Progenitor cell of endocrine pancreas (in vitro differentiated cells): ENCODE data around the gene SERPIND1. TPM values are rescaled to one million over a fixed set of nuclear protein-coding genes. Genes with fewer than 3 reads are reported as not detected.

Source experiments
- DNase-seq: peaks from one replicate; pipeline ENCODE4 v3.0.0; 2021; ENCODE audit warnings: low spot score; ENCODE audit not compliant: unreplicated experiment
- H3K27ac Mint-ChIP-seq: 2 replicates; pipeline ENCODE4 v1.8.0; 2021; ENCODE audit warnings: mild to moderate bottlenecking, moderate library complexity, mixed read lengths
- H3K27me3 Mint-ChIP-seq: 2 replicates; pipeline ENCODE4 v1.8.0; 2021; ENCODE audit warnings: mixed read lengths
- H3K36me3 Mint-ChIP-seq: 2 replicates; pipeline ENCODE4 v1.8.0; 2022; ENCODE audit warnings: mixed read lengths; ENCODE audit not compliant: insufficient read depth
- H3K4me1 Mint-ChIP-seq: 2 replicates; pipeline ENCODE4 v1.8.0; 2021; ENCODE audit warnings: low read depth, mixed read lengths
- H3K4me3 Mint-ChIP-seq: 2 replicates; pipeline ENCODE4 v1.8.0; 2021; ENCODE audit warnings: low read depth, mild to moderate bottlenecking, moderate library complexity, mixed read lengths
- H3K9me3 Mint-ChIP-seq: 2 replicates; pipeline ENCODE4 v1.8.0; 2021; ENCODE audit warnings: low read depth, mixed read lengths
- CTCF ChIP-seq: fragments of 200-600 bp; sonication (generic); IDR thresholded peaks from one replicate; pipeline ENCODE4 v1.5.0; 2021; ENCODE audit warnings: antibody characterized with exemption, mild to moderate bottlenecking; ENCODE audit not compliant: unreplicated experiment
- total RNA-seq: library from RNA; stranded (reverse); gene quantifications from 2 replicates; pipeline ENCODE4 v1.2.1, GENCODE V29; 2021

The SERPIND1 gene
- total RNA-seq, 1 donor from 2014 or later = 0.74 TPM

GRCh38 chr22:20779014-20779817, 5.3 kb downstream of the SERPIND1 start:
- Mint-ChIP-seq H3K4me1 (peaks cover 13% of the 10 kb centered on the region), H3K27ac (peak overlapping the region; percentile 24), H3K36me3 (peaks cover 9% of the 10 kb centered on the region), H3K27me3 (no peaks in the 10 kb centered on the region), H3K9me3 (no peaks in the 10 kb centered on the region), H3K4me3 (no peak overlapping the region)
- TF ChIP-seq CTCF = no peak
- no peak for DNase-seq

- peaks cover 13% of the 10 kb centered on the region for H3K4me1 Mint-ChIP-seq
- no peaks in the 10 kb centered on the region for H3K9me3 Mint-ChIP-seq
- DNase-seq = no peak
- H3K27ac Mint-ChIP-seq = no peak overlapping the region
- H3K27me3 Mint-ChIP-seq = no peaks in the 10 kb centered on the region
- no peak for TF ChIP-seq CTCF
- H3K4me3 Mint-ChIP-seq = no peak overlapping the region
- peaks cover 10% of the 10 kb centered on the region for H3K36me3 Mint-ChIP-seq
Measured at GRCh38 chr22:20779818-20780158, 5.9 kb downstream of the SERPIND1 start.

- H3K4me3 Mint-ChIP-seq = no peak overlapping the region
- H3K9me3 Mint-ChIP-seq = no peaks in the 10 kb centered on the region
- peaks cover 11% of the 10 kb centered on the region for H3K4me1 Mint-ChIP-seq
- peaks cover 9% of the 10 kb centered on the region for H3K36me3 Mint-ChIP-seq
- H3K27ac Mint-ChIP-seq = no peak overlapping the region
- no peak for DNase-seq
- no peaks in the 10 kb centered on the region for H3K27me3 Mint-ChIP-seq
- no peak for TF ChIP-seq CTCF
Measured at GRCh38 chr22:20781272-20781990, 7.5 kb downstream of the SERPIND1 start.

- TF ChIP-seq CTCF = no peak
- Mint-ChIP-seq H3K36me3 (peaks cover 10% of the 10 kb centered on the region), H3K4me1 (peaks cover 8% of the 10 kb centered on the region), H3K27me3 (no peaks in the 10 kb centered on the region), H3K9me3 (no peaks in the 10 kb centered on the region), H3K27ac (no peak overlapping the region), H3K4me3 (no peak overlapping the region)
- no peak for DNase-seq
Measured at GRCh38 chr22:20782083-20782482, 8.2 kb downstream of the SERPIND1 start.

- no peak for DNase-seq
- H3K4me1 Mint-ChIP-seq = peaks cover 5% of the 10 kb centered on the region
- no peaks in the 10 kb centered on the region for H3K9me3 Mint-ChIP-seq
- no peak for TF ChIP-seq CTCF
- no peak overlapping the region for H3K4me3 Mint-ChIP-seq
- no peaks in the 10 kb centered on the region for H3K27me3 Mint-ChIP-seq
- peaks cover 7% of the 10 kb centered on the region for H3K36me3 Mint-ChIP-seq
- no peak overlapping the region for H3K27ac Mint-ChIP-seq
Measured at GRCh38 chr22:20782596-20783299, 8.8 kb downstream of the SERPIND1 start.
